Measurements from ENCODE around the gene PAK6.
A peak's percentile ranks its signal among the peaks of the same experiment; 100 is the strongest.

Gene PAK6

GRCh38 chr15:40238532-40239403 is at the start of gene PAK6:
TSS of gene PAK6 (plus strand) at chr15:40239063. CDS start at chr15:40264786, 25,723 bp downstream.
- in situ Hi-C loops (cut with HindIII; ENCODE audit: low sequenced_read_pairs): no loop called here
- peak within 1 kb of the TSS; percentile 27 for H3K4me3 ChIP-seq (ENCODE audit: low read depth, low read length)
- DNase-seq (ENCODE audit: low read depth): no peak
- TF ChIP-seq, protein P1, sequence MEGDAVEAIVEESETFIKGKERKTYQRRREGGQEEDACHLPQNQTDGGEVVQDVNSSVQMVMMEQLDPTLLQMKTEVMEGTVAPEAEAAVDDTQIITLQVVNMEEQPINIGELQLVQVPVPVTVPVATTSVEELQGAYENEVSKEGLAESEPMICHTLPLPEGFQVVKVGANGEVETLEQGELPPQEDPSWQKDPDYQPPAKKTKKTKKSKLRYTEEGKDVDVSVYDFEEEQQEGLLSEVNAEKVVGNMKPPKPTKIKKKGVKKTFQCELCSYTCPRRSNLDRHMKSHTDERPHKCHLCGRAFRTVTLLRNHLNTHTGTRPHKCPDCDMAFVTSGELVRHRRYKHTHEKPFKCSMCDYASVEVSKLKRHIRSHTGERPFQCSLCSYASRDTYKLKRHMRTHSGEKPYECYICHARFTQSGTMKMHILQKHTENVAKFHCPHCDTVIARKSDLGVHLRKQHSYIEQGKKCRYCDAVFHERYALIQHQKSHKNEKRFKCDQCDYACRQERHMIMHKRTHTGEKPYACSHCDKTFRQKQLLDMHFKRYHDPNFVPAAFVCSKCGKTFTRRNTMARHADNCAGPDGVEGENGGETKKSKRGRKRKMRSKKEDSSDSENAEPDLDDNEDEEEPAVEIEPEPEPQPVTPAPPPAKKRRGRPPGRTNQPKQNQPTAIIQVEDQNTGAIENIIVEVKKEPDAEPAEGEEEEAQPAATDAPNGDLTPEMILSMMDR (IDR thresholded peaks at IDR 0.05; ENCODE audit: low read depth, low read length, missing control alignments): no peak

DNA sequence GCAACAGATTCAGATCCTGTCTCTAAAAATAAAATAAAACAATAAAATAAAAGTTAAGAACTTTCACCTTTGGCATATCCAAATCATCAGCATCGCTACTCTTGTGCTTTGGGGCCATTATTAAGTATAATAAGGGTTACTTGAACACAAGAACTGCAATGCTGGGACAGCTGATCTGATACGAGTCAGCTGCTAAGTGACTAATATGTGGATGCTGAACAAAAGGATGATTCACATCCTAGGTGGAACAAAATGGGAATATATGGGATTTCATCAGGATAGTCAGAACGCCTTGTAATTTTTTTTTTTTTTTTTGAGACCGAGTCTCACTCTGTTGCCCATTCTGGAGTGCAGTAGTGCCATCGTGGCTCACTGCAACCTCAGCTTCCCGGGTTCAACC is 48.3 kb upstream of the PAK6 start:
- in situ Hi-C loops (cut with HindIII; ENCODE audit: low sequenced_read_pairs): no loop called here
- no peak overlapping the region for H3K4me3 ChIP-seq (ENCODE audit: low read depth, low read length)
- no peak for DNase-seq (ENCODE audit: low read depth)
- TF ChIP-seq, protein P1 (IDR thresholded peaks at IDR 0.05; ENCODE audit: low read depth, low read length, missing control alignments): no peak

- TF ChIP-seq, protein P1 (IDR thresholded peaks at IDR 0.05; ENCODE audit: low read depth, low read length, missing control alignments): no peak
- peak; percentile 49 for DNase-seq (ENCODE audit: low read depth)
- no peak overlapping the region for H3K4me3 ChIP-seq (ENCODE audit: low read depth, low read length)
- in situ Hi-C loops (cut with HindIII; ENCODE audit: low sequenced_read_pairs): no loop called here
Observed at GRCh38 chr15:40192942-40193341, 45.9 kb upstream of the PAK6 start.

- in situ Hi-C loops (cut with HindIII; ENCODE audit: low sequenced_read_pairs): no loop called here
- no peak overlapping the region for H3K4me3 ChIP-seq (ENCODE audit: low read depth, low read length)
- no peak for DNase-seq (ENCODE audit: low read depth)
- TF ChIP-seq, protein P1 (IDR thresholded peaks at IDR 0.05; ENCODE audit: low read depth, low read length, missing control alignments): no peak
Observed at GRCh38 chr15:40197434-40197833, 41.4 kb upstream of the PAK6 start.

DNA sequence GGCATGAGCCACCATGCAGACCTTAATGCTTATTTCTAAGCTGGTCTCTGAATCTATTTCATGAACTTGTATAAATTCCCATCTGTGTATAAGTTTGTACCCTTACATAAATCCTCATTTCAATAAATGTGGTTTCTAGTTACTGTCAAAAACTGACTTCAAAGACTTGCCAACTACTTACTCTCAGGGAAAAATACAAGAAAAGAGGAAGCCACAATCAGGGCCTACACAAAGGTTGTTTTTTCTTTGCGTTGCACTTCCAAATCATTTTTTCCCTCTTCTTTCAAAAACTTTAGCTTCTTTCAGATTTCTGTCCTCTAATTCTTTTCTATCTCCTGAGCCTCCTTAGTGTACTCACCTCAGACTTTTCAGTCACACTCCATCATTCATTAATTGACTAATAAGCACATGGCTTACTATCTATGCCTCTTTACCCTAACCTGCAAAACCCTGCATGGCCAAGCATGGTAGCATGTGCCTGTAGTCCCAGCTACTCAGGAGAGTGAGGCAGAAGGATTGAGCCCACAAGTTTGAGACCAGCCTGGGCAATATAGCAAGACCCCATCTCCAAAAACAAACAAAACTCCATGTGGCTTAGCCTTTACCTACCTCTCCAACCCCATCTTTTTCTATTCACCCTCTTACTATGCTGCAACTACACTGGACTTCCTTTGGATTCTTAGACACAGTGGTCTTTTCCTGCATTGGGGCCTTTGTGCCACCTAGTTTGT is 40.3 kb upstream of the PAK6 start:
- TF ChIP-seq, protein P1 (IDR thresholded peaks at IDR 0.05; ENCODE audit: low read depth, low read length, missing control alignments): no peak
- in situ Hi-C loops (cut with HindIII; ENCODE audit: low sequenced_read_pairs): no loop called here
- H3K4me3 ChIP-seq (ENCODE audit: low read depth, low read length): no peak overlapping the region
- DNase-seq (ENCODE audit: low read depth): no peak

DNA sequence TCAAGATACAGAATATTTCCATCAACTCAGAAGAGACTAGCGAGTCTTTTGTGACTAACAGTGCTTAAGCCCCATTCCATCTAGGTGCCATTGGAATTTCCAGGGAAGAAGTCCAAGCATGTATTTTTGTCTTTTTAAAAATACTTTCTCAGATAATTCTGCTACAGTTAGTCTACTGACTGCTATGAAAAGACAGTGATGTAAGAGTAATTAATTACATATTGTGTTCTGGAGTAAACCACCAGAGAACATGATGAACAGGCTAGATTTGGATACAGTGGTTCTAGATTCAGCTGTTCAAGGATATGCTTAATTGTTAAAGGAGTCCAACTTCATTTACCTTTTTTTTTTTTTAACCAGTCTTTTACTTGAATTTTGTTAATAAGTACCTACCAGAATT is 34.8 kb upstream of the PAK6 start:
- TF ChIP-seq, protein P1 (IDR thresholded peaks at IDR 0.05; ENCODE audit: low read depth, low read length, missing control alignments): no peak
- DNase-seq (ENCODE audit: low read depth): no peak
- H3K4me3 ChIP-seq (ENCODE audit: low read depth, low read length): no peak overlapping the region
- in situ Hi-C loops (cut with HindIII; ENCODE audit: low sequenced_read_pairs): no loop called here
